ENCODE measurements around the gene SCNN1A. TPM values are rescaled to one million over a fixed set of nuclear protein-coding genes. Genes with fewer than 3 reads are reported as not detected.

SCNN1A gene
- total and polyA plus RNA-seq, 12 donors, result 0.15 to 1.1 (median 0.42) TPM; not detected in 4

DNA sequence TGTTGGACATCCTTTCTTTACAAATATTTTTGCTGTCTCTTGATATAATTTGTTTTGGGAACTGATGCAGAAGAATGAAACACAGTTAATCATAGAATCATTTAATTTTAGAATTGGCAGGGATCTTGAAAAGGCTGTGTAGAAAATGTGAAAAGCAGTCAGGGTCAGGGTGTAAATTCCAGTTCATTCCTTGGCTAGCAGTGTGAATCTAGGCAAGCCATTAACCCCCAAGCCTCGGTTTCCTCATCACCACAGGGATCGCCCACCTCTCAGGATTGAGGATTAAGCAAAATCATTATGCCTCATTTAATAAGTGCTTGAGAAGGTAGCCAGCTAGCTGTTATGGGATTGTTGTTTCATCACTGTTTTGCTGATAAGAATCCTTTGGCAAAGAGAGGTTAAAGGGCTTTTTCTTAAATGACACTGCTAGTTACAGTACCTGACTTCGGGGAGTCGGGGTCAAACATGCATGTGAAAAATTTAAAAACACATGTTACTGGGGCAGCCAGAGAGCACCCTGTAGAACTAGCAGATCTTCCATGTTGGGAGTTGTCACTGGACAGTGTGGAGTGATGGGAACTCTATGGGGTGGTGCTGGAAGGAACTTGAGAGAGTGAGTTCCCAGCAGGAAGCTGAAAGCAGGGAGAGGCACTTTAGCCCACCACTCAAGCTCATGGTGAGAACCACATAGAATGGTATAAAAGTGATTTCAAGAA is 44.2 kb downstream of the SCNN1A start:
- TF ChIP-seq CTCF (IDR thresholded peaks at IDR 0.05), result no peak
- H3K4me3 ChIP-seq, result no peak overlapping the region
- ATAC-seq, result no peak
- H3K4me1 ChIP-seq, result peaks cover 28 to 100% (median 59%) of the 10 kb centered on the region in 9 donors
- H3K27ac ChIP-seq, result peak overlapping the region in 5 of 10 donors; percentile 1 to 55 (median 7)
- WGBS, 2 donors, result 85 to 90% methylated on average over 4 of the region's 4 CpGs
- H3K27me3 ChIP-seq, result no peaks in the 10 kb centered on the region
- H3K9me3 ChIP-seq, result no peaks in the 10 kb centered on the region
- intact Hi-C loops (cut with DNase I), result loop anchor here in 5 of 10 donors (2.0 to 10.0 kb wide), 4 partner anchors 36 to 204 kb away; partner anchors contain the start of genes GAPDH (in 3 of the 5) and LTBR (in 1 of the 5)
- DNase-seq, result no peak
- peaks cover 7 to 92% (median 61%) of the 10 kb centered on the region in 9 donors for H3K36me3 ChIP-seq

DNA sequence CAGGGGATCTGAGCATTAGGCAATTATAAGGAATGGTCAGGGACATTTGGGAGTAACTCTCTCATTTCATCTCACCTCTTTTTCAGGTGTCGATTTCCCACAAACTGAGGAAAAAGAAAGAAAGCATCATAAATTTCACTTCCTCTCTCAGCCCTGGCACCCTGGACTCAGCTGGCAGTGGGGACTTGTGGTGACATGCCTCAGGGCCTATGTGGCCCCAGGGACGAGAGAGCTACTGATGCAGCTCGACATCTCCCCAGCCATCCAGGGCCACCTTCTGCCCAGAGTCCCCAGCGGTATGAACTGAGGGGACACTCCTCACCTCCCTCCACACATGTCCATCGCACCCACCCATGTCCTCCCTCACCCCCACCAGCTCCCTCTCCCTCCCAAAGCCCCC is 45.2 kb downstream of the SCNN1A start:
- 83 to 89% methylated on average over 5 of the region's 5 CpGs for WGBS, 2 donors

GRCh38 chr12:6329703-6330064 is 45.7 kb downstream of the SCNN1A start:
- H3K27me3 ChIP-seq, result no peaks in the 10 kb centered on the region
- peaks cover 14 to 100% (median 55%) of the 10 kb centered on the region in 9 donors for H3K4me1 ChIP-seq
- DNase-seq (no peak), ATAC-seq (no peak)
- no peak for TF ChIP-seq CTCF (IDR thresholded peaks at IDR 0.05)
- WGBS, 2 donors, result 80% methylated on average over 15 of the region's 15 CpGs
- peak overlapping the region in 3 of 10 donors; percentile 2 to 55 (median 36) for H3K27ac ChIP-seq
- H3K36me3 ChIP-seq, result peaks cover 7 to 97% (median 61%) of the 10 kb centered on the region in 9 donors
- no peaks in the 10 kb centered on the region for H3K9me3 ChIP-seq
- no peak overlapping the region for H3K4me3 ChIP-seq
- intact Hi-C loops (cut with DNase I), result loop anchor here in 8 of 10 donors (2.0 to 10.0 kb wide), 8 partner anchors 38 to 208 kb away; partner anchors contain the start of genes GAPDH (in 3 of the 8), LTBR (in 1 of the 8) and SCNN1A (in 1 of the 8)

More for the DNA sequence above, 45.2 kb downstream of the SCNN1A start:
- H3K27me3 ChIP-seq, result no peaks in the 10 kb centered on the region
- peak overlapping the region in 3 of 10 donors; percentile 2 to 55 (median 7) for H3K27ac ChIP-seq
- intact Hi-C loops (cut with DNase I), result loop anchor here in 5 of 10 donors (2.0 to 10.0 kb wide), 4 partner anchors 37 to 205 kb away; partner anchors contain the start of genes GAPDH (in 3 of the 5) and LTBR (in 1 of the 5)
- H3K4me1 ChIP-seq, result peaks cover 20 to 100% (median 55%) of the 10 kb centered on the region in 9 donors
- no peak for TF ChIP-seq CTCF (IDR thresholded peaks at IDR 0.05)
- no peaks in the 10 kb centered on the region for H3K9me3 ChIP-seq
- no peak overlapping the region for H3K4me3 ChIP-seq
- no peak for DNase-seq
- H3K36me3 ChIP-seq, result peaks cover 7 to 99% (median 61%) of the 10 kb centered on the region in 9 donors
- no peak for ATAC-seq

GRCh38 chr12:6328945-6329702 is 46.2 kb downstream of the SCNN1A start:
- peaks cover 12 to 100% (median 55%) of the 10 kb centered on the region in 9 donors for H3K4me1 ChIP-seq
- H3K36me3 ChIP-seq, result peaks cover 7 to 91% (median 60%) of the 10 kb centered on the region in 9 donors
- intact Hi-C loops (cut with DNase I), result loop anchor here in 4 of 10 donors (5.0 to 10.0 kb wide), 5 partner anchors 38 to 208 kb away; partner anchors contain the start of gene SCNN1A (in 1 of the 4)
- no peaks in the 10 kb centered on the region for H3K27me3 ChIP-seq
- 85 to 87% methylated on average over 75 of the region's 75 CpGs for WGBS, 2 donors
- ATAC-seq (no peak), DNase-seq (no peak)
- H3K9me3 ChIP-seq, result no peaks in the 10 kb centered on the region
- TF ChIP-seq CTCF (IDR thresholded peaks at IDR 0.05), result no peak
- no peak overlapping the region for H3K4me3 ChIP-seq
- H3K27ac ChIP-seq, result peak overlapping the region in 2 of 10 donors; percentile 36 to 73
